GM21825 (cell line): ENCODE results near the gene FBLN5.
"Not testable (repeated sequence)": the region's sequence is repeated elsewhere in the genome, so short reads cannot be mapped to it uniquely, and the experiment has no call there.

ENCODE experiments used
- ATAC-seq: cut with Tn5 transposase; IDR thresholded peaks from one replicate; pipeline ENCODE4 v1.9.1; 2021; ENCODE audit warnings: mild to moderate bottlenecking, moderate library complexity; ENCODE audit not compliant: unreplicated experiment

The FBLN5 gene

GRCh38 chr14:91867316-91867988 is 80.0 kb downstream of the FBLN5 start, which contains the start of gene TC2N:
Gene TC2N (minus strand): TSS chr14:91867536. CDS start chr14:91813769, 53,767 bp downstream.
- ATAC-seq: no peak

GRCh38 chr14:91866511-91867295 is 80.8 kb downstream of the FBLN5 start:
- no peak for ATAC-seq

- no peak for ATAC-seq
Observed at GRCh38 chr14:91866061-91866460, 81.4 kb downstream of the FBLN5 start.

GRCh38 chr14:91862417-91862816 is 85.1 kb downstream of the FBLN5 start:
- no peak for ATAC-seq

GRCh38 chr14:91861091-91861490 is 86.4 kb downstream of the FBLN5 start:
- no peak for ATAC-seq

- no peak for ATAC-seq
Observed at GRCh38 chr14:91860238-91860637, 87.3 kb downstream of the FBLN5 start.

GRCh38 chr14:91858536-91859275 is 88.8 kb downstream of the FBLN5 start:
- ATAC-seq: peak; percentile 83

GRCh38 chr14:91857614-91858013 is 89.9 kb downstream of the FBLN5 start:
- no peak for ATAC-seq

GRCh38 chr14:91854327-91854934 is 93.1 kb downstream of the FBLN5 start:
- ATAC-seq: no peak

GRCh38 chr14:91851563-91851962 is 95.9 kb downstream of the FBLN5 start:
- ATAC-seq: no peak

- ATAC-seq: no peak
Observed at GRCh38 chr14:91848504-91849001, 98.9 kb downstream of the FBLN5 start.

- ATAC-seq: peak; percentile 53
Observed at GRCh38 chr14:91847693-91848092, 99.8 kb downstream of the FBLN5 start.

- ATAC-seq: no peak
Observed at GRCh38 chr14:91845652-91846051, 101.8 kb downstream of the FBLN5 start.

GRCh38 chr14:91845056-91845455 is 102.4 kb downstream of the FBLN5 start:
- ATAC-seq: not testable (repeated sequence)

GRCh38 chr14:91844029-91844428 is 103.5 kb downstream of the FBLN5 start:
- no peak for ATAC-seq

- no peak for ATAC-seq
Observed at GRCh38 chr14:91843437-91843836, 104.1 kb downstream of the FBLN5 start.

GRCh38 chr14:91841065-91841464 is 106.4 kb downstream of the FBLN5 start:
- ATAC-seq: no peak

- no peak for ATAC-seq
Observed at GRCh38 chr14:91839749-91840148, 107.7 kb downstream of the FBLN5 start.

- no peak for ATAC-seq
Observed at GRCh38 chr14:91837076-91837475, 110.4 kb downstream of the FBLN5 start.

- ATAC-seq: peak; percentile 66
Observed at GRCh38 chr14:91835920-91836843, 111.3 kb downstream of the FBLN5 start.
